ENCODE data around the gene DNAJC21.

The DNAJC21 gene

GRCh38 chr5:34923694-34924461 lies 5.5 kb upstream of the DNAJC21 start:
- Mint-ChIP-seq H3K4me3 (no peak overlapping the region), H3K27ac (no peak overlapping the region), H3K36me3 (ENCODE audit: low read depth) (peaks cover 51% of the 10 kb centered on the region), H3K27me3 (ENCODE audit: low read depth) (no peaks in the 10 kb centered on the region), H3K9me3 (no peaks in the 10 kb centered on the region), H3K4me1 (peaks cover 1% of the 10 kb centered on the region)
- TF ChIP-seq CTCF (IDR thresholded peaks at IDR 0.05; ENCODE audit: unreplicated experiment in 3 of 3), result no peak

- H3K36me3 Mint-ChIP-seq (ENCODE audit: low read depth), result peaks cover 51% of the 10 kb centered on the region
- no peak overlapping the region for H3K4me3 Mint-ChIP-seq
- no peak for TF ChIP-seq CTCF (IDR thresholded peaks at IDR 0.05; ENCODE audit: unreplicated experiment in 3 of 3)
- no peak overlapping the region for H3K27ac Mint-ChIP-seq
- H3K27me3 Mint-ChIP-seq (ENCODE audit: low read depth), result no peaks in the 10 kb centered on the region
- no peaks in the 10 kb centered on the region for H3K9me3 Mint-ChIP-seq
- peaks cover 5% of the 10 kb centered on the region for H3K4me1 Mint-ChIP-seq
These were observed 4.9 kb upstream of the DNAJC21 start for GRCh38 chr5:34924462-34924765.

- Mint-ChIP-seq H3K9me3 (no peaks in the 10 kb centered on the region), H3K27ac (no peak overlapping the region), H3K27me3 (ENCODE audit: low read depth) (no peaks in the 10 kb centered on the region), H3K36me3 (ENCODE audit: low read depth) (peaks cover 40% of the 10 kb centered on the region), H3K4me3 (no peak overlapping the region), H3K4me1 (peaks cover 15% of the 10 kb centered on the region)
- TF ChIP-seq CTCF (IDR thresholded peaks at IDR 0.05; ENCODE audit: unreplicated experiment in 3 of 3), result no peak
These were observed 3.0 kb upstream of the DNAJC21 start for GRCh38 chr5:34926318-34926888.

DNA sequence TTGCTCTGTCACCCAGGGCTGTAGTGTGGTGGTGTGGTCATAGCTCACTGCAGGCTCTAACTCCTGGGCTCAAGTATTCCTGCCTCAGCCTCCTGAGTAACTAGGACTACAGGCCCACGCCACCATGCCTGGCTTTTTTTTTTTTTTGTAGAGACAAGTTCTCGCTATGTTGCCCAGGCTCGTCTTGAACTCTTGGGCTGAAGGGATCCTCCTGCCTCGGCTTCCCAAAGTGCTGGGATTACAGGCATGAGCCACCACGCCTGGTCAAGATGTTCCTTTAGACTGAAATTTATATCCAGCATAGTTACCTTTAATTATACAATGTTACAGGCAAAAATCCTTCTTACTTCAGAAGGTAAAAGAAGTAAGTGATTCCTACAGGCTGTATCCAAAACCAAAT lies 1.6 kb upstream of the DNAJC21 start:
- Mint-ChIP-seq H3K27ac (no peak overlapping the region), H3K9me3 (no peaks in the 10 kb centered on the region), H3K36me3 (ENCODE audit: low read depth) (peaks cover 39% of the 10 kb centered on the region), H3K4me3 (peak overlapping the region in 2 of 3 experiments; percentile 38 to 43), H3K4me1 (peaks cover 19% of the 10 kb centered on the region), H3K27me3 (ENCODE audit: low read depth) (no peaks in the 10 kb centered on the region)
- no peak for TF ChIP-seq CTCF (IDR thresholded peaks at IDR 0.05; ENCODE audit: unreplicated experiment in 3 of 3)

- Mint-ChIP-seq H3K27me3 (ENCODE audit: low read depth) (no peaks in the 10 kb centered on the region), H3K4me1 (peaks cover 19% of the 10 kb centered on the region), H3K4me3 (peak overlapping the region; percentile 17 to 90 (median 57)), H3K27ac (no peak overlapping the region), H3K36me3 (ENCODE audit: low read depth) (peaks cover 37% of the 10 kb centered on the region), H3K9me3 (no peaks in the 10 kb centered on the region)
- TF ChIP-seq CTCF (IDR thresholded peaks at IDR 0.05; ENCODE audit: unreplicated experiment in 3 of 3), result no peak
These were observed 1.1 kb upstream of the DNAJC21 start for GRCh38 chr5:34928267-34928666.

Data from nephron (organoid).